ENCODE results near the gene GSTM5. TPM values are rescaled to one million over a fixed set of nuclear protein-coding genes. Genes with fewer than 3 reads are reported as not detected.
A peak's percentile ranks its signal among the peaks of the same experiment; 100 is the strongest.

GSTM5 gene
- total RNA-seq, 1 donor from 2014 or later: 0.20 TPM

DNA sequence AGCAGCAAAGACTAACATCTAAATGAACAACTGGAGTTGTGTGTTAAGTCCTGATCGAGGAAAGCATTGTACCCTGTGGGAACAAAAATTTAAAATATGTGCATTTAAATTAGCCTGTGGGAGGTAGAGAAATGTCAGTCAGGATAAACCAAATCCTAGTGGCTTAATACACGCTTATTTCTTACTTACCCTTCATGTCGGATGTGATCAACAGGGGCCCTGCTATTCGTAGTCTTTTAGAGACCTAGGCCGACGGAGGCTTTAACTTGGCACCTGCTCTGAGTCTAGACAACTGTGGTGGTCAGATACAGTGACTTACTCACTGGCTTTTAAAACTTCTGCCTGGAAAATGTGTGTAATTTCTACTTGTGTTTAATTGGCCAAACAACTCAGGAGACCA is 18.6 kb downstream of the GSTM5 start:
- Mint-ChIP-seq H3K9me3 (ENCODE audit: unreplicated experiment) (peaks cover 3% of the 10 kb centered on the region), H3K27ac (ENCODE audit: unreplicated experiment) (no peak overlapping the region), H3K36me3 (ENCODE audit: unreplicated experiment) (peaks cover 7% of the 10 kb centered on the region), H3K4me1 (ENCODE audit: low read depth, unreplicated experiment) (no peaks in the 10 kb centered on the region), H3K27me3 (ENCODE audit: unreplicated experiment) (no peaks in the 10 kb centered on the region), H3K4me3 (ENCODE audit: unreplicated experiment) (no peak overlapping the region)
- TF ChIP-seq, protein P1, sequence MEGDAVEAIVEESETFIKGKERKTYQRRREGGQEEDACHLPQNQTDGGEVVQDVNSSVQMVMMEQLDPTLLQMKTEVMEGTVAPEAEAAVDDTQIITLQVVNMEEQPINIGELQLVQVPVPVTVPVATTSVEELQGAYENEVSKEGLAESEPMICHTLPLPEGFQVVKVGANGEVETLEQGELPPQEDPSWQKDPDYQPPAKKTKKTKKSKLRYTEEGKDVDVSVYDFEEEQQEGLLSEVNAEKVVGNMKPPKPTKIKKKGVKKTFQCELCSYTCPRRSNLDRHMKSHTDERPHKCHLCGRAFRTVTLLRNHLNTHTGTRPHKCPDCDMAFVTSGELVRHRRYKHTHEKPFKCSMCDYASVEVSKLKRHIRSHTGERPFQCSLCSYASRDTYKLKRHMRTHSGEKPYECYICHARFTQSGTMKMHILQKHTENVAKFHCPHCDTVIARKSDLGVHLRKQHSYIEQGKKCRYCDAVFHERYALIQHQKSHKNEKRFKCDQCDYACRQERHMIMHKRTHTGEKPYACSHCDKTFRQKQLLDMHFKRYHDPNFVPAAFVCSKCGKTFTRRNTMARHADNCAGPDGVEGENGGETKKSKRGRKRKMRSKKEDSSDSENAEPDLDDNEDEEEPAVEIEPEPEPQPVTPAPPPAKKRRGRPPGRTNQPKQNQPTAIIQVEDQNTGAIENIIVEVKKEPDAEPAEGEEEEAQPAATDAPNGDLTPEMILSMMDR (IDR thresholded peaks at IDR 0.05; ENCODE audit: partially characterized antibody, unreplicated experiment): no peak
- no peak for DNase-seq

DNA sequence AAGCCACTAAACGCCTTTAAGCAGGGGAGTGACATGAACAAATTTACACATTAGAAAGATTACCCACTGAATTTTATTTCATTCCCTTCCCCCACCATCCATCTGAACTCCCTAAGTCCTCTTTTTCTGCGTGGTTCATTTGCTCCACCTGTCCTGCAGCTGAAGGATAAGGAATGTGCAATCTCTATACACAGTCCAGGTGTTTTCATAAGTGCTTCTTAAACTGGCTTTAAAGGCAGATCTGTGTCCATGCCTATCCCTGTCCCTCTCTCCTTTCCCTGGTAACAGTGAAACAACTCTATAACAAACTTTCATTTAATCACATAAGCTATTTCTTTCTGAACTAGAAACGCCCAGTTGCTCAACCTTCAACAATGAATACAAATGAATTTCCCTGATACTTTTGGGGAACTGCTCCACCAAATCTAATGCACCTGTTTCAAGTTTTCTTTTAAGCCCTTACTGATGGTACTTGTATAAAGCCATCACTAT is 20.4 kb downstream of the GSTM5 start:
- Mint-ChIP-seq H3K27me3 (ENCODE audit: unreplicated experiment) (no peaks in the 10 kb centered on the region), H3K4me3 (ENCODE audit: unreplicated experiment) (no peak overlapping the region), H3K9me3 (ENCODE audit: unreplicated experiment) (peaks cover 2% of the 10 kb centered on the region), H3K36me3 (ENCODE audit: unreplicated experiment) (no peaks in the 10 kb centered on the region), H3K27ac (ENCODE audit: unreplicated experiment) (no peak overlapping the region), H3K4me1 (ENCODE audit: low read depth, unreplicated experiment) (no peaks in the 10 kb centered on the region)
- DNase-seq: no peak
- TF ChIP-seq, protein P1 (IDR thresholded peaks at IDR 0.05; ENCODE audit: partially characterized antibody, unreplicated experiment): no peak

DNA sequence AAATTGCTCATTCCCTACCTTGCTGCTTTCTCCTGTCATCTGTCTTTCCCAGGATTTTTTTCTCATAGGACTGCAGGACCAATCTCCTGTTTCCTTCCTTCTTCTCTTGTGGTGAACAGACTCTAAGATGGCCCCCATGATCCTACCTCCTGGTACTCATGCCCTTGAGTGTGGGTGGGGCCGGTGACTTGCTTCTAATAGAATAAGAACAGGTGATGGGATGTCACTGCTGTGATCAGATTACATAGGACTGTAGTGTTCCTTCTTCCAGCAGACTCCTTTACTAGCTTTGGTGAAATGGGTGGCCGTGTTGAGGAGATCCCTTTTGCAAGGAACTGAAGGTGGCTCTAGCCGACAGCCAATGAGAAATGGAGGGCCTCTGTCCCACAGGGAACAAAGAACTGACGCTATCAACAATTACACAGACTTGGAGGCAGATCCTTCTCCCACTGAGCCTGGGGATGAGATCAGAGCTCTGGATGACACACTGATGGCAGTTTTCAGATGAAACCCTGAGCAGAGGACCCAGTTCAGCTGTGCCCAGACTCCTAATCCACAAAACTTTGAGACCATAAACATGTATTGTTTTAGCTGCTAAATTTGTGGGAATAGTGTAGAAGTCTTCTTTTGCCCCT is 21.3 kb downstream of the GSTM5 start:
- H3K27ac Mint-ChIP-seq (ENCODE audit: unreplicated experiment): no peak overlapping the region
- TF ChIP-seq, protein P1 (IDR thresholded peaks at IDR 0.05; ENCODE audit: partially characterized antibody, unreplicated experiment): no peak
- H3K27me3 Mint-ChIP-seq (ENCODE audit: unreplicated experiment): no peaks in the 10 kb centered on the region
- H3K9me3 Mint-ChIP-seq (ENCODE audit: unreplicated experiment): peaks cover 2% of the 10 kb centered on the region
- H3K4me1 Mint-ChIP-seq (ENCODE audit: low read depth, unreplicated experiment): no peaks in the 10 kb centered on the region
- DNase-seq: no peak
- no peaks in the 10 kb centered on the region for H3K36me3 Mint-ChIP-seq (ENCODE audit: unreplicated experiment)
- no peak overlapping the region for H3K4me3 Mint-ChIP-seq (ENCODE audit: unreplicated experiment)

DNA sequence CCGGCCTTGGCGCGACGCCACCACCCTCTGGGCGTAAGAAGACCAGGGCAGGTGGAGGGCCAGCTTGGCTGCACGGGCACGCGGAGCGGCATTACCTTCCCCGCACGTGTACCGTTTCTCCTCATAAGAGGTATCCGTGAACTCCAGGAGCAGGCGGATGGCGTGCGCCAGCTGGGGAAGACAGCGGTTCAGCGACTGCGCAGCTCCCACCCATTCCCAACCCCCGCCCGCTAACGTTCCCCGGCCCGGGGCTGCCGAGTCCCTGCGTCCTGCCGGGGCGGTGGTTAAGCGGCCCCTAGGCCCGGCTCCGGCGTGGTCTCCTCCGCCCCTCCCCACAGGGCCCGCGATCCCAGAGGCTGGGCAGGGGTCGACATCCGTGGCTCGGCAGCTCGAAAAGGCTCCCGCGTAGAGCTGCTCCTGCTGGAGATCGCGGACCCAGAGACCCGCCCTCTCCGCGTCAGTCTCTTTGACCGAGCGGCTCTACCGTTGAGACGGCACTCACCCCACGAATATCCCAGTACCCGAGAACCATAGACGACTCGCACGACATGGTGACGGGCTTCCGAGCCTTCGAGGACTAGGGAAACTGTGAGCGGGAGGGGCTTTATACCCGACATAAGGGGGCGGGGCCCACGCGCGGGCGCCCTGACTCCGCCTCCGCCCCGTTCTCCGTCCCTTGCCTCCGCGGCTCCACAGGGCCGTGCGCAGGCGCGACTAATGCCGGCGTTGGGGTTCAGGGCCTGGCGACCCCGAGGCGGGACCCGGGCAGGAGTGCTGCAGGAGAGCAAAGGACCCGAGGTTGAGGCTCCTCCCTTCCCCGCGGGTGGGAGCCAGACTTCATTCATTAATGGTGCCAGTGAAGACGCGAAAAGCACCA is 27.9 kb downstream of the GSTM5 start:
- TF ChIP-seq, protein P1 (IDR thresholded peaks at IDR 0.05; ENCODE audit: partially characterized antibody, unreplicated experiment): no peak
- Mint-ChIP-seq H3K36me3 (ENCODE audit: unreplicated experiment) (no peaks in the 10 kb centered on the region), H3K4me3 (ENCODE audit: unreplicated experiment) (peak overlapping the region; percentile 79), H3K9me3 (ENCODE audit: unreplicated experiment) (no peaks in the 10 kb centered on the region), H3K4me1 (ENCODE audit: low read depth, unreplicated experiment) (peaks cover 3% of the 10 kb centered on the region), H3K27me3 (ENCODE audit: unreplicated experiment) (peaks cover 7% of the 10 kb centered on the region), H3K27ac (ENCODE audit: unreplicated experiment) (no peak overlapping the region)
- DNase-seq: peak; percentile 81

All from glutamatergic neuron (in vitro differentiated cells).